PC-3 (cell line): Measurements from ENCODE around the gene PDE11A. TPM values are rescaled to one million over a fixed set of nuclear protein-coding genes. Genes with fewer than 3 reads are reported as not detected.

ENCODE experiments used
- ATAC-seq: fragments of 200-7000 bp; cut with Tn5 transposase; 2 replicates; pipeline ENCODE4 v1.9.1; 2020; ENCODE audit warnings: mild to moderate bottlenecking, moderate library complexity
- BruUV-seq: library from RNA; stranded (reverse); fragments of 400-500 nt; replicated peaks from 2 replicates; lab custom pipeline; 2021; lab: Mats Ljungman, UMichigan
- CTCF ChIA-PET: fragments of 300-600 bp; sonication (Branson Sonifier 250); formaldehyde crosslinking; loops from one replicate; lab custom pipeline; 2022; ENCODE audit warnings: antibody characterized with exemption; lab: Charles Lee
- POLR2A ChIA-PET: fragments of 300-600 bp; sonication (Branson Sonifier 250); formaldehyde crosslinking; loops from one replicate; lab custom pipeline; 2022; ENCODE audit warnings: antibody characterized with exemption; ENCODE audit not compliant: unreplicated experiment; lab: Charles Lee
- DNase-seq: peaks from one replicate; pipeline ENCODE4 v3.0.0-alpha.2; 2015
- H2AFZ ChIP-seq: fragments of 300-600 bp; sonication (generic); 2 replicates; pipeline ENCODE4 v1.6.0; 2016; ENCODE audit warnings: antibody characterized with exemption, low read length
- H3F3A ChIP-seq: fragments of 300-600 bp; sonication (generic); one replicate; pipeline ENCODE4 v1.6.0; 2017; ENCODE audit warnings: antibody characterized with exemption, low read length, control low read depth, mild to moderate bottlenecking; ENCODE audit not compliant: unreplicated experiment
- H3K27ac ChIP-seq: fragments of 300-600 bp; sonication (generic); 2 replicates; pipeline ENCODE4 v1.5.1; 2016; ENCODE audit warnings: mild to moderate bottlenecking, low read length
- H3K27me3 ChIP-seq: fragments of 300-600 bp; sonication (generic); 2 replicates; pipeline ENCODE4 v1.6.1; 2016; ENCODE audit warnings: low read length, mixed read lengths
- H3K36me3 ChIP-seq: fragments of 300-600 bp; sonication (generic); 2 replicates; pipeline ENCODE4 v1.6.1; 2016; ENCODE audit warnings: low read depth, mixed run types, low read length, mixed read lengths
- H3K4me1 ChIP-seq: fragments of 300-600 bp; sonication (generic); 2 replicates; pipeline ENCODE4 v1.5.1; 2016; ENCODE audit warnings: low read length; ENCODE audit not compliant: insufficient read depth
- H3K4me2 ChIP-seq: fragments of 300-600 bp; sonication (generic); 2 replicates; pipeline ENCODE4 v1.6.0; 2016; ENCODE audit warnings: low read length
- H3K4me3 ChIP-seq: fragments of 300-600 bp; sonication (generic); 2 replicates; pipeline ENCODE4 v1.5.1; 2016; ENCODE audit warnings: mild to moderate bottlenecking, low read length, mixed read lengths
- H3K79me2 ChIP-seq: fragments of 300-600 bp; sonication (generic); 2 replicates; pipeline ENCODE4 v1.6.1; 2017; ENCODE audit warnings: low read length, mixed read lengths
- H3K9ac ChIP-seq: fragments of 300-600 bp; sonication (generic); 2 replicates; pipeline ENCODE4 v1.6.0; 2016; ENCODE audit warnings: mild to moderate bottlenecking, low read length
- H3K9me2 ChIP-seq: fragments of 300-600 bp; sonication (generic); replicated peaks from 2 replicates; pipeline ENCODE4 v1.6.1; 2016; ENCODE audit warnings: mixed run types, low read length, mixed read lengths
- H3K9me3 ChIP-seq: fragments of 300-600 bp; sonication (generic); 2 replicates; pipeline ENCODE4 v1.6.1; 2016; ENCODE audit warnings: low read length, mixed read lengths
- H4K20me1 ChIP-seq: fragments of 300-600 bp; sonication (generic); 2 replicates; pipeline ENCODE4 v1.6.1; 2016; ENCODE audit warnings: low read length, mixed read lengths
- CTCF ChIP-seq: fragments of 300-600 bp; sonication (generic); conservative IDR thresholded peaks from 2 replicates; pipeline ENCODE4 v1.5.1; 2017; ENCODE audit warnings: antibody characterized with exemption, low read depth, mild to moderate bottlenecking, low read length
- EZH2 ChIP-seq: fragments of 300-600 bp; sonication (generic); IDR thresholded peaks from one replicate; pipeline ENCODE4 v1.6.1; 2017; ENCODE audit warnings: antibody characterized with exemption, mild to moderate bottlenecking, low read length; ENCODE audit not compliant: unreplicated experiment
- EZH2phosphoT487 ChIP-seq: fragments of 300-600 bp; sonication (generic); IDR thresholded peaks from 2 replicates; pipeline ENCODE4 v1.6.1; 2018; ENCODE audit warnings: mild to moderate bottlenecking, antibody characterized with exemption, low read length, borderline replicate concordance
- intact Hi-C: fragments of 100-400 bp; cut with micrococcal nuclease; formaldehyde crosslinking; loops from 2 replicates; pipeline ENCODE4 v1.9.0; 2023
- total RNA-seq: library from RNA; depleted of rRNA; stranded (reverse); fragments of >200 nt; gene quantifications from 2 replicates; pipeline ENCODE4 v1.2.3, GENCODE V29; 2014

Gene PDE11A
- total RNA-seq, 1 experiment from 2014 or later: 0.15 TPM

DNA sequence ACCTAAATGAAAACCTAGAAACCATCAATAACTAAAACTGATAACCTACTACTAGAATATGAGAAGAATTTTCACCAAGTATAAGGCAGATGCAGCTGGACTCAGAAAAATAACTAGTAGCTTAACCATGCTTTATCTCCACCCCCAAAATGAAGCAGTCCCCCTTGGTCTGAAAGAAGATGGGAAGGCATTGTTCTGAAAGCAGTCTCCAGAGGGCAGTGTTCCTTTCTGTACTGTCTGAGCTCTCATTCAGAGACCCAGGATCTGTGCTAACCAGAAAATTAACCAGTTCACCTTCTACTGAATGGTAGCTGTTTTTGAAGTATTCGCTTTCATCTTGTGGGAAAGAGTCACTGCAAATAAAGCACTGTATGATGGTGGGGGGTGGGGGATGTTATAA, 273.0 kb downstream of the PDE11A start:
- H3K4me3 ChIP-seq: no peak overlapping the region
- no peak overlapping the region for H3K4me2 ChIP-seq
- H3K9ac ChIP-seq: no peak overlapping the region
- no peak overlapping the region for H2AFZ ChIP-seq
- ChIA-PET CTCF (interaction anchor here (0.5 to 1.1 kb wide), 5 partner anchors 24 to 620 kb away, joined by 3 to 10 read pairs (median 3); no protein-coding TSS in a partner anchor), POLR2A (no interaction called here)
- H3K4me1 ChIP-seq: no peaks in the 10 kb centered on the region
- H3F3A ChIP-seq: no peaks in the 10 kb centered on the region
- TF ChIP-seq EZH2phosphoT487 (no peak), CTCF (peak; percentile 72)
- H3K9me3 ChIP-seq: no peaks in the 10 kb centered on the region
- H3K27me3 ChIP-seq: peaks cover 8% of the 10 kb centered on the region; the same call in 1 of the 2 replicates
- H3K9me2 ChIP-seq: no peaks in the 10 kb centered on the region
- no TSS peak for BruUV-seq
- H4K20me1 ChIP-seq: no peaks in the 10 kb centered on the region
- no peak overlapping the region for H3K27ac ChIP-seq
- ATAC-seq: peak; percentile 87
- H3K79me2 ChIP-seq: no peaks in the 10 kb centered on the region
- peak; percentile 48 for DNase-seq
- no peaks in the 10 kb centered on the region for H3K36me3 ChIP-seq
- intact Hi-C loops: no loop called here

DNA sequence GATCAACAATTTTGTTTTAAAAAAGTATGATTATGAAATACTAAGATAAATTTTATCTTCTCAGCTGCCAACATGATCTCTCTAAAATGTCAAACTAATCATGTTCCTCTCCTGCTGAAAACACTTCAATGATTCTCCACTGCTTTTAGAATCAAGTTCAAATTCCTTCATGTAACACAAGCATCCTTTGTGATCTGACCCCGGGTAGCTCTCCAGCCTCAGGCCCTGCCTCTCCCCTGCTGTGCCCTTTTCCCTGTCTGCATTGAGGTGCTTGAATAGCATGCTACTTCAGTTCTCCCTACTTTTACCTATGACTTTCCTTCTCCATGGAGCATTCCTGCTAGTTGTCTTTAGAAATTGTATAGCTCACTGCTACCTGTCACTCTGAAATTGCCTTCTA, 274.8 kb downstream of the PDE11A start:
- no peak for ATAC-seq
- H3K9me2 ChIP-seq: no peaks in the 10 kb centered on the region

More for the DNA sequence above, 274.8 kb downstream of the PDE11A start:
- Histone ChIP-seq H3K79me2 (no peaks in the 10 kb centered on the region), H3K4me1 (no peaks in the 10 kb centered on the region), H3K27me3 (peaks cover 8% of the 10 kb centered on the region; the same call in 1 of the 2 replicates), H3K4me2 (no peak overlapping the region), H3K9ac (no peak overlapping the region), H3K9me3 (no peaks in the 10 kb centered on the region), H3K27ac (no peak overlapping the region), H4K20me1 (no peaks in the 10 kb centered on the region), H3K4me3 (no peak overlapping the region), H2AFZ (no peak overlapping the region), H3K36me3 (no peaks in the 10 kb centered on the region), H3F3A (no peaks in the 10 kb centered on the region)
- POLR2A ChIA-PET: no interaction called here
- intact Hi-C loops: no loop called here
- CTCF ChIA-PET: no interaction called here
- no TSS peak for BruUV-seq
- TF ChIP-seq EZH2 (no peak), EZH2phosphoT487 (no peak), CTCF (no peak)
- no peak for DNase-seq
